ES-I3 (cell line): ENCODE data around the gene TEAD1.

Source experiments
- H3K36me3 ChIP-seq: 2 replicates; pipeline ENCODE4 v1.6.1; 2013; ENCODE audit warnings: mild to moderate bottlenecking, low read length, control low read depth, moderate library complexity; ENCODE audit not compliant: insufficient read depth
- H3K4me1 ChIP-seq: 2 replicates; pipeline ENCODE4 v1.6.1; 2013; ENCODE audit warnings: mild to moderate bottlenecking, control low read depth, low read length; ENCODE audit not compliant: insufficient read depth
- H3K9ac ChIP-seq: 2 replicates; pipeline ENCODE4 v1.6.1; 2013; ENCODE audit warnings: low read depth, mild to moderate bottlenecking, low read length, moderate library complexity
- H3K9me3 ChIP-seq: 2 replicates; pipeline ENCODE4 v1.6.1; 2013; ENCODE audit warnings: mild to moderate bottlenecking, low read length, moderate library complexity; ENCODE audit not compliant: control insufficient read depth, insufficient read depth

Gene TEAD1

GRCh38 chr11:12642806-12643428 lies 31.3 kb upstream of the TEAD1 start:
- H3K9ac ChIP-seq = no peak overlapping the region
- H3K4me1 ChIP-seq = no peaks in the 10 kb centered on the region
- H3K36me3 ChIP-seq = no peaks in the 10 kb centered on the region
- peaks cover 2% of the 10 kb centered on the region; the same call in 1 of the 2 replicates for H3K9me3 ChIP-seq

GRCh38 chr11:12646478-12646877 lies 27.7 kb upstream of the TEAD1 start:
- H3K9me3 ChIP-seq = peaks cover 2% of the 10 kb centered on the region; the same call in 1 of the 2 replicates
- H3K4me1 ChIP-seq = no peaks in the 10 kb centered on the region
- no peak overlapping the region for H3K9ac ChIP-seq
- no peaks in the 10 kb centered on the region for H3K36me3 ChIP-seq

- no peaks in the 10 kb centered on the region for H3K4me1 ChIP-seq
- peaks cover 7% of the 10 kb centered on the region; the same call in 1 of the 2 replicates for H3K9me3 ChIP-seq
- no peaks in the 10 kb centered on the region for H3K36me3 ChIP-seq
- no peak overlapping the region for H3K9ac ChIP-seq
Observed at GRCh38 chr11:12653729-12654128, 20.5 kb upstream of the TEAD1 start.

DNA sequence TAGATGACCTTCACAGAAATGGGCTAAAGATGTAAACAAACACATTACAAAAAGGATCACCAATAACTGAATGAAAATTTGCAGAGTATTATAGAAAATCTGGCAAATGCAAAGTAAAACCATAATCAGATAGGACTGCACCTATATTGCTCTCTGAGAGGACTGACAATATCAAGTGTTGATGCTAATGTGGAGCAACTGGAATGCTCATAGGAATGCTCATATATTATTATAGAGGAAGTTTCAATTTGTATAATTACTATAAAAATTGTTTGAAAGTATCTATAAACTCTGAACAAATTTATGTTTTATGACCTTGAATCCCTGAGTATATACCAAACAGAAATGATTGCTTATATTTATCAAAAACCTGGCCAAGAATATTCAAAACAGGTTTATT lies 18.4 kb upstream of the TEAD1 start:
- Histone ChIP-seq H3K4me1 (no peaks in the 10 kb centered on the region), H3K9ac (no peak overlapping the region), H3K36me3 (no peaks in the 10 kb centered on the region), H3K9me3 (peaks cover 7% of the 10 kb centered on the region; the same call in 1 of the 2 replicates)

DNA sequence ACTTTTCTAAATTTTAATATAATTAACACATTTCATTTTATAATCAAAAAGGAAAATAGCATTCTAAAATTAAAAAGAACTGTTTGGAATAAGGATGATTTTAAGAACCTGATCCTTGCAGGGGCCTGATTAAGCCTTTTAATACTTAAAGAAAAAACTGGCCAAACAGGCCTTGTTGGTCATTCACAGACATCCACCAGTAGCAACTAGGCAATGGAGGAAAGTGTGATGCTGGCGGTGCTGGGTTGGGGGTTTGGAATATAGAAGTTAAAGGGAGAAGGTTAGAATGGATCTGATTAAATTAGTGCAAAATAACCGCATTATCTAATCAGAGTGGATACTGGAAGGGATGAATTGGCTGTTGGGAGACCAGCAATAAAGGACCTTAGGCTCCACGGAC lies 16.9 kb upstream of the TEAD1 start:
- H3K36me3 ChIP-seq = no peaks in the 10 kb centered on the region
- no peak overlapping the region for H3K9ac ChIP-seq
- H3K4me1 ChIP-seq = no peaks in the 10 kb centered on the region
- H3K9me3 ChIP-seq = peaks cover 7% of the 10 kb centered on the region; the same call in 1 of the 2 replicates

DNA sequence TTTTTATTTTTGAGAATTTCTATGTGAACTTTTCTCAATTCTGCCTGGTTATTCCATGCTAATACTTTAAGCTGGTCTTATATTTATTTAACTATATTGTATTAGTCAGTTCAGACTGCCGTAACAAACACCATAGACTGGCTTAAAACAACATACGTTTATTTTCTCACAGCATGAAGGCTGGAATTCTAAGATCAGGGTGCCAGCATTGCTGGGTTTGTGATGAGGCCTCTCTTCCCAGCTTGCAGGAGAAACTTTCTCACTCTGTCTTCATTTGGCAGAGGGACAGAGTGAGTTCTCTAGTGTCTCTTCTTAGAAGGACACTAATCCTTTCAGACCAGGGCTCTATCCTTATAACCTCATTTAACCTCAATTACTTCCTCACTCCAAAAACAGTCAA lies 16.2 kb upstream of the TEAD1 start:
- no peaks in the 10 kb centered on the region for H3K4me1 ChIP-seq
- H3K9ac ChIP-seq = no peak overlapping the region
- peaks cover 7% of the 10 kb centered on the region; the same call in 1 of the 2 replicates for H3K9me3 ChIP-seq
- no peaks in the 10 kb centered on the region for H3K36me3 ChIP-seq

GRCh38 chr11:12662101-12662689 lies 12.0 kb upstream of the TEAD1 start:
- no peaks in the 10 kb centered on the region for H3K4me1 ChIP-seq
- H3K9ac ChIP-seq = no peak overlapping the region
- no peaks in the 10 kb centered on the region; the same call in 1 of the 2 replicates for H3K9me3 ChIP-seq
- H3K36me3 ChIP-seq = no peaks in the 10 kb centered on the region

GRCh38 chr11:12664385-12664784 lies 9.8 kb upstream of the TEAD1 start:
- Histone ChIP-seq H3K9me3 (no peaks in the 10 kb centered on the region), H3K36me3 (no peaks in the 10 kb centered on the region), H3K4me1 (no peaks in the 10 kb centered on the region), H3K9ac (no peak overlapping the region)

DNA sequence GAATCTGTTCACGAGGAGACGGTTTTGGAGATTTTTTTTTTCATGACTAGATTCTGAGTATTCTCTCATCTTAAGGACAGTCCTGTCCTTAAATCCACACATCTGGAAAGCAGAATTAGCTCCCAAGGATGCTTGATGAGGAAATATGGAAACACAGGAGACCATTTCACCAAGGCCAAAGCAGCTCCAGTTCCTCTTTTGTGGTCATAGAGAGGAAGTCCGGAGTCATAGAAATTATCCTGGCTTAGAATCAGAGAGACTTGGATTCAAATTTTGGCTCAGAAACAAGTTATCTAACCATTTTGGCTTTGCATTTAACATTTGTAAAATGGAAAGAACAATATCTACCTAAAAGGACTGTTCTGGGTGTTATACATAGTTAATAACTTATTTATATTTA lies 7.3 kb upstream of the TEAD1 start:
- Histone ChIP-seq H3K9ac (no peak overlapping the region), H3K9me3 (no peaks in the 10 kb centered on the region), H3K4me1 (no peaks in the 10 kb centered on the region), H3K36me3 (no peaks in the 10 kb centered on the region)

- no peaks in the 10 kb centered on the region for H3K4me1 ChIP-seq
- no peaks in the 10 kb centered on the region for H3K9me3 ChIP-seq
- no peak overlapping the region for H3K9ac ChIP-seq
- no peaks in the 10 kb centered on the region for H3K36me3 ChIP-seq
Observed at GRCh38 chr11:12667646-12668045, 6.6 kb upstream of the TEAD1 start.

GRCh38 chr11:12668166-12668565 lies 6.1 kb upstream of the TEAD1 start:
- no peaks in the 10 kb centered on the region for H3K4me1 ChIP-seq
- H3K36me3 ChIP-seq = no peaks in the 10 kb centered on the region
- H3K9ac ChIP-seq = no peak overlapping the region
- no peaks in the 10 kb centered on the region for H3K9me3 ChIP-seq

DNA sequence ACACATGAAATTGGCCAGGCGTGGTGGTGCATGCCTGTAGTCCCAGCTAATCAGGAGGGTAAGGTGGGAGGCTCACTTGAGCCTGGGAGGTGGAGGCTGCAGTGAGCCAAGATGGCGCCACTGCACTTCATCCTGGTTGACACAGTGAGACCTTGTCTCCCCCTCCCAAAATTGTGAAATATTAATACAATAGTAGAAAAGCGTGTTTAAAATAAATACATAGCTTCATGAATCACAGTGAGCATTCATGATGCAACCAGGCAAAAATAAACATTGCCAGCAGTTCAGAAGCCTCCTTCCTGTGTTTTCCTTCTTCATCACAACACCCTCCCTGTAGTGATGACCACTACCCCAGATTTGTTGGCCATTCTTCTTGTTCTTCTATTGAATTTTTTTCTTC lies 4.3 kb upstream of the TEAD1 start:
- Histone ChIP-seq H3K36me3 (no peaks in the 10 kb centered on the region), H3K4me1 (no peaks in the 10 kb centered on the region), H3K9me3 (no peaks in the 10 kb centered on the region), H3K9ac (no peak overlapping the region)

DNA sequence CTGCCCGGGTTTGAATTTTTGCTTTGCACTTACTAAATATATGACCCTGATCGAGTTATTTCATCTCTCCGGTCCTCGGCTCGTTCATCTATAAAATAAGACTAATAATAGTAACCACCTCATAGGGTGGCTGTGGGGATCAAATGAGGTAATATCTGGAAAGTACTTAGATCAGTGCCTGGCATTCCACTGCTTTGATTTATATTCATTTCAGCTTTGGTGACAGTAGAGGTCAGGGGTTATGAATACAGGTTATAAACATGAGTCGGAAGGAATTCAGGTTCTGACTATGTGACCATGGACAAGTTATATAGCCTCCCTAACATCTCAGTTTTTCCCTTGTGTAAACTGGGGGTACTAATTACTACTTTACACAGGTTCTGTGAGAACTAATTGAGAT lies 2.9 kb upstream of the TEAD1 start:
- Histone ChIP-seq H3K9ac (no peak overlapping the region), H3K36me3 (no peaks in the 10 kb centered on the region), H3K4me1 (no peaks in the 10 kb centered on the region), H3K9me3 (no peaks in the 10 kb centered on the region)

DNA sequence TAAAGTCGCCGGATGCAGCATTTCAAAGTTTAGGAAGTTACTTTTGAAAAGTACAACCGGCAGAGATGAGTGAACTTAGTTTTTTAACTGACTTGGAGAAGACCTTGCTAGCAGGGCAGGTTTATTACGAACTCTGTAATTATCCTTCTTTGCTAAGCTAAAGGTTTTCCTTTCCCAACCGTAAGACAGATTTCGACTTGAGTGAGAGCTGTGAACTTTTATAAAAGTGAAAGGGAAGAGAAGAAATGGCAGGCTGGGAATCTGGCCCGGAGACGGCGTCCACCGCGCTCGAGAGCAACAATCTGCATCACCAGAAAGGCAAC lies 659 bp upstream of the TEAD1 start:
- Histone ChIP-seq H3K9me3 (no peaks in the 10 kb centered on the region), H3K4me1 (peaks cover 13% of the 10 kb centered on the region), H3K36me3 (no peaks in the 10 kb centered on the region), H3K9ac (peak overlapping the region; percentile 82)

- Histone ChIP-seq H3K9ac (peak overlapping the region; percentile 82; the same call in 1 of the 2 replicates), H3K36me3 (no peaks in the 10 kb centered on the region), H3K9me3 (no peaks in the 10 kb centered on the region), H3K4me1 (peaks cover 22% of the 10 kb centered on the region)
Observed at GRCh38 chr11:12674571-12674935, 332 bp downstream of the TEAD1 start.
